HPDE6-E6E7 (cell line): ENCODE data around the gene ELF3.
"Not testable (repeated sequence)": the region's sequence is repeated elsewhere in the genome, so short reads cannot be mapped to it uniquely, and the experiment has no call there.

Source experiments
- DNase-seq: peaks from one replicate; pipeline ENCODE4 v3.0.0; 2011; ENCODE audit warnings: missing footprints; ENCODE audit errors: extremely low spot score

The ELF3 gene

DNA sequence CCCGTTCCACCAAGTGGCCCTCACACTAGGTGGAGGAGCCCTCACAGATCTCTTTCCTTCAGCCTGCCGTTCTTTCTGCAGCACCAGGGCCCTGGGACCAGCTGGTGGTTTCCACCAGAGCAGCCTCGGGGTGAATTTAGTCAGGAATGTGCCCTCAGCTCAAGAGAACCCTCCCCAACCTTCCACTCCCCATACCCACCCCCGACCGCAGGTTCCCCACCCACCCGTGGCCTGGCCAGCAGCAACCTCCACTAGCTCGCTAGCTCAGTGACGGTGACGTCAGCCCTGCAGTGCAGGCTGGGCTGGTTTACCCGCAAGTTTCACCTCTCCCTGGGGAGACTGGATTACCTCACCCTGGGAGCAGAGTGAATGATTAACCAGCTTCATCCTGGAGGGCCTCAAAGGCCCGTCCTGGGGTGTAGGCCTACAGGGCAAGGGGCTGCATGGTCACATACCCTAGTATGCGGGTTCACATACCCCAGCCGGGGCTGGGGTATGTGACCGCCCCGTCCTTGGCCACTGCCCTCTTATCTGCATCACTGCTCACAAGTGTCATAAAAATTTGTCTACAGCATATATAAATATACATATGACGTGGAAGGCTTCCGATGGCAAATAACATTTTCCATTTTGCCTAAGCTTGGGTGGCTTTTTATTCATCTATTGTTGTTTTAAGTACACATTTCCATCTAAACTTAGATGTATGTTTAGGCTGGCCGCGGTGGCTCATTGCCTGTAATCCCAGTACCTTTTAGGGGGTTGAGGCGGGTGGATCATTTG, 24.5 kb downstream of the ELF3 start:
- DNase-seq = peak; percentile 97

- no peak for DNase-seq
These were observed 26.4 kb downstream of the ELF3 start for GRCh38 chr1:202036595-202037387.

GRCh38 chr1:202037706-202038296, 27.4 kb downstream of the ELF3 start:
- no peak for DNase-seq

DNA sequence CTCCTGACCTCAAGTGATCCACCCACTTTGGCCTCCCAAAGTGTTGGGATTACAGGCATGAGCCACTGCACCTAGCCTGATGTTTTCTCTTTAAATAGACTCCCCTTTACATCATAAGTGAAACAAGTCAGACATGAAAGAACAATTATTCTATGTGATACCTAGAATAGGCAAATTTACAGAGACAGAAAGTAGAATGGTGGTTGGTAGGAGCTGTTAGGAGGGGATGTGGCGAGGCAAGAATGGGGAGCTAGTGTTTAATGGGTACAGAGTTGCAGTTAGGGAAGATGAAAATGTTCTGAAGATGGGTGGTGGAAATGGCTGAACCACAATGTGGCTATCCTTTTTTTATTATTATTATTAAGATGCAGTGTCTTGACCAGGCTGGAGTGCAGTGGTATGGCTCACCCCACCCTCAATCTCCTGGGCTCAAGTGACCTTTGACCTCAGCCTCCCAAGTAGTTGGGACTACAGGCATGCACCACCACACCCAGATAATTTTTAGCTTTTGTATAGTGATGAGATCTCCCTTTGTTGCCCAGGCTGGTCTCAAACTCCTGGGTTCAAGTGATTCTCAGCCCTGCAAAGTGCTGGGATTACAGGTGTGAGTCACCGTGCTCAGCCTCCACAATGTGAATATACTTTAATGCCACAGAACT, 28.4 kb downstream of the ELF3 start:
- no peak for DNase-seq

GRCh38 chr1:202045705-202046104, 35.3 kb downstream of the ELF3 start:
- no peak for DNase-seq

- DNase-seq = peak; percentile 69
These were observed 35.8 kb downstream of the ELF3 start for GRCh38 chr1:202046227-202046626.

DNA sequence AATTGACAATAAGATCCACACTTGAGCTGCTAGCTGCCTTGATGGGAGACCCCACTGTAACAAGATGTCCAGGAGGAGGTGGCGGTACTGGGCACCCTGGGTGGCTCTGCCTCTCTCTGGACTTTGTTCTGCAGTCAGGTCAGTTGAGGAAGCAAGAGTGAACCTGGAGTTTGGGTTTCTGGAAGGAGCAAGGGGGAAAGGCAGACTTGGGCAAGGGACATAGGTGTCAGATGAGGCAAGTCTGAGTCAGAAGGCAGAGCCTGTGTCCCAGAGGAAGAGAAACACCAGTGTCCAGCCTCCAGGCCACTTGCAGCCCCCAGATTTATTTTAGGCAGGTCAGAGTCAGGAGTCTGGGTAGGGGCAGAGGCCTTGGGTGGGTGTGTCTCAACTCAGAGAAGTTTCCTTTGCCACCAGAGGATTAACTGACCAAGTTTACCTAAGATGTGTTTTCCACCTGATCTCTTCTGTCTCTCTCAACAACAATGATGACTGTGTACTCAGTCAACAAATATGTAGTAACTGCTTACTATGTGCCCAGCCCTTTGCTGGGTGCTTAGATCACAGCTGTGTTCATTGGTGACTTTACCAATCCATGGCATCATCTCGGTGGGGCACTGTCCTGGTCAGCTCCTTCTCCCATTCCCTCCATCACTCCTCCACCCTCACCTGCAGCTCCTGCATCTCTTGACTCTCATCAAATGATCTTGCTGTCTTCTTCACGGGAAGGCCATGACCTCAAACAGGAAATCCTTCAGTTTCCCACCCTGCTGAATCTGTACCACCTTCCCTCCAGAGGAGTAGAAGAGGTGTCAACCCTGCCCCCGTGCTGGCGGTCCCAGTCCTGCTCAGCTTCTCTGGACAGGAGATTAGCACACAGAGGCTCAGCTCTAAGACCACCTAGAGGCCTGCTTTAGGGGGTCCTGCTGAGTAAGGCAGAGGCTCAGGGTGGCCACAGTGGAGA, 36.6 kb downstream of the ELF3 start:
- DNase-seq = peak; percentile 75

- DNase-seq = no peak
These were observed 37.6 kb downstream of the ELF3 start for GRCh38 chr1:202047977-202048376.

DNA sequence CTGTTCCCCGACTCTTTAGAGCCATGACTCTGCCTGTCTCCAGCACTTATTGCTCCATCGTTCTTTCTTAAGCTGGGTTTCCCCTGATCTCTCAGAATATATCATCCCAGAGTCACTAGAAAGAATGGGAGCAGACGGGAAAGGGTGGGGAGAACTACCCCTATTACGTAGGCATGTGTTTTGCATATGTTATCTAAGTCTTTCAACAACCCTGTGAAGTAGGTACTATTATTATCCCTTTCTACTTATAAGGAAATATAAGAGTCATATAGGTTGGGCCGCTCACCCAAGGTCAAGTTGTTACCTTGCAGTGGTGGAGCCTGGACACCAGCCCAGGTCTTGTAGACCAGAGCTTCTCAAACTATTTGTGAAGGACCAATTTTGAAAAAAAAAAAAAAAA, 38.7 kb downstream of the ELF3 start:
- DNase-seq = no peak

DNA sequence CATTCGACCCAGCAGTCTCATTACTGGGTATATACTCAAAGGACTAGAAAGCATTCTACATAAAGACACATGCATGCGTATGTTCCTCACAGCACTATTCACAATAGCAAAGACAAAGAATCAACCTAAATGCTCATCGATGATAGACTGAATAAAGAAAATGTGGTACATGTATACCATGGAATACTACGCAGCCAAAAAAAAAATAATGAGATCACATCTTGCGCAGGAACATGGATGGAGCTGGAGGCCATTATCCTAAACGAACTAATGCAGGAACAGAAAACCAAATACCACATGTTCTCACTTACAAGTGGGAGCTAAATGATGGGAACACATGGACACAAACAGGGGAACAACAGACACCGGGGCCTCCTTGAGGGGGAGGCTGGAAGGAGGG, 43.7 kb downstream of the ELF3 start:
- no peak for DNase-seq

DNA sequence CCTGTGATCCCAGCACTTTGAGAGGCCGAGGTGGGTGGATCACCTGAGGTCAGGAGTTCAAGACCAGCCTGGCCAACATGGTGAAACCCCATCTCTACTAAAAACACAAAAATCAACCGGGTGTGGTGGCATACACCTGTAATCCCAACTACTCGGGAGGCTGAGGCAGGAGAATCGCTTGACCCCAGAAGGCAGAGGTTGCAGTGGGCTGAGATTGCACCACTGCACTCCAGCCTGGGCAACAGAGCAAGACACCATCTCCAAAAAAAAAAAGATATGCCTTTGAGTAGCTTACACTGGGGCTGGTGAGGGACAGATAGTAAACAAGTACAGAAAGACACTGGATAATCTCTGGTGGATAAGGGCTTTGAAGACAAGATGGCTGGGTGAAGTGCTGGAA, 44.3 kb downstream of the ELF3 start:
- not testable (repeated sequence) for DNase-seq

- peak; percentile 93 for DNase-seq
These were observed 46.4 kb downstream of the ELF3 start for GRCh38 chr1:202056644-202057334.

DNA sequence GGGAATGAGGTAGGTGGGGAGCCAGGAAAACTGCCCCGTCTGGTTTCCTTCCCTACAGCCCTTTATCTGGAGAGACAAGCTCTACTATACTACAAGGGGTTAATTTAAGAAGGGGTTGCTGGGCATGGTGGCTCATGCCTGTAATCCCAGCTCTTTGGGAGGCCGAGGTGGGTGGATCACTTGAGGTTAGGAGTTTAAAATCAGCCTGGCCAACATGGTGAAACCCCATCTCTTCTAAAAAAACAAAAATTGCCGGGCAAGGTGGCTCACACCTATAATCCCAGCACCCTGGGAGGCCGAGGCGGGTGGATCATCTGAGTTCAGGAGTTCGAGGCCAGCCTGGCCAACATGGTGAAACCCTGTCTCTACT, 46.9 kb downstream of the ELF3 start:
- DNase-seq = not testable (repeated sequence)

DNA sequence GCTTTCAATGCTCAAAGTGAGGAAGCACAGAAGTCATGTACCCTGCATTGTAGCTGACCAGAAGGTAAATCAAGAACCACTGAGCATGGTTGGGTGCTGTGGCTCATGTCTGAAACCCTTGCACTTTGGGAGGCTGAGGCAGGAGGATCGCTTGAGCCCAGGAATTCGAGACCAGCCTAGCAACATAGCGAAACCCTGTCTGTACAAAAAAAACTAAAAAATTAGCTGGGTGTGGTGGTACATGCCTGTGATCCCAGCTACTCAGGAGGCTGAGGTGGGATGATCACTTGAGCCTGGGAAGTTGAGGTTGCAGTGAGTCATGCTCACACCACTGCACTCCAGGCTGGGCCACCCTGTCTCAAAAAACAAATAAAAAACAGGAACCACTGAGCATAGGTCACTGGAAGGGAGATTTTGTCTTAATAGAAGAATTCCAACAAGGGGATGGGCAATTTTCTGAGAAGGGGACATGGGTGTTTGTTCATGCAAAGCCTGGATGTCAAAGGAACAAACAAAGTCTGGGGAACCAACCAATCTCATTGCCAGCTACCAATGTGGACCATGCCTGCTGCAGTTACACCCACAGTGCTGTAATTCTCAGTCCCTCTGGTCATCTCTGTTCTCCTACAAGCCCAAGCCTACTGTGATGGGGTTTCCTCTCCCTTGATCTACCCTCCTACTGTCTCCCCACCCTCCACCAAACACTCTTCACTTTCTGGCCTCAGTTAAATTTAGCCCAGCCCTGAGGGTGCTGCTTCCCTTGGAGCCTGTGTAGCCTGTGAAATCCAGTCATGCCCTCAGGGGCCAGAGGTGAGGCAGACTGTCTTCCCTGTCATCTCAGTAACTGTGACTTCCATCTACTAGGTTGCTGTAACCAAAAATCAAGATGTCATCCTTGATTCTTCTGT, 47.9 kb downstream of the ELF3 start:
- no peak for DNase-seq

DNA sequence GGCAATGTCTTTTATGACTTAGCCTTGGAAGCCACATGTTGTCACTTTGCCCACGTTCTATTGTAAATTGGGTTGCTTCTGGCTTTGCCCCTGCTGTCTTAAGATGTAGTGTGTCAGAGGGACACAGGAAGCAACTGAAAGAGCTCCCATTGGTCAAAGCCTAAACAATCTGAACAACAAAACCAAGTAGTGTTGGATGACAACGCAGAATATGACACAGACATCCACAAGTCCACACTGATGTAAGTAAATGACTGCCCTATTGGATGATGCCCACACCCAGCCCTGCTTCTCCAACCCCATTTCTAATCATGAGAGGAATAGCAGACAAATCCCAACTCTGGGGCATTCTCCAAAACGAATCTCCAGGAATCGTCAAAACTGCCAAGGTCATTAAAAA, 50.7 kb downstream of the ELF3 start:
- no peak for DNase-seq

DNA sequence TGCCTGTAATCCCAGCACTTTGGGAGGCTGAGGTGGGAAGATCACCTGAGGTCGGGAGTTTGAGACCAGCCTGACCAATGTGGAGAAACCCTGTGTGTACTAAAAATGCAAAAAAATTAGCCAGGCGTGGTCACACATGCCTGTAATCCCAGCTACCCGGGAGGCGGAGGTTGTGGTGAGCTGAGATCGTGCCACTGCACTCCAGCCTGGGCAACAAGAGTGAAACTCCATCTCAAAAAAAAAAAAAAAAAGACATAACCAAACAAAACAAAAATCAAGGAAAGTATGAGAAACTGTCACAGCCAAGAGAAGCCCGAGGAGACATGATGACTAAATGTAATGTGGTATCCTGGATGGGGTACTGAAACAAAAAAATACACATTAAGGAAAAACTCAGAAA, 51.4 kb downstream of the ELF3 start:
- DNase-seq = not testable (repeated sequence)

GRCh38 chr1:202062636-202063035, 52.2 kb downstream of the ELF3 start:
- DNase-seq = not testable (repeated sequence)

DNA sequence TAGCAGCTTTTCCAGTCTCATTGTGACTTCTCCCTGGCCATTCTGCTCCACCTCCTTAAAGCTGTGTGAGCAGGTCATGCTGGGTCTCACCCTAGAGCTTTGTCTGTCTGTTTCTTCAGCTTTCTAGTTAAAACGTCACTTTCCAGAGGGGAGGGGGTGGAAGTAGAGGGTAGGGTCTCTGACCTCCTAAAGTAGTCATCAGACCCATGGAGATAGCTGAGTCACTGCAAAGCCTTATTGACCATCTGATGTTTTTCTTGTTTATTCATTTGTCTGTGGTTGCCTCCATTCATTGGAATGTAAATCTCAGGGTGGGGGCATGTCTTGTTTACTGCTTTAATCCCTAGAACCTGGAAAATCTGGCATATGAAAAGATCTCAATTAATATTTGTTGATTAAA, 52.7 kb downstream of the ELF3 start:
- DNase-seq = no peak

DNA sequence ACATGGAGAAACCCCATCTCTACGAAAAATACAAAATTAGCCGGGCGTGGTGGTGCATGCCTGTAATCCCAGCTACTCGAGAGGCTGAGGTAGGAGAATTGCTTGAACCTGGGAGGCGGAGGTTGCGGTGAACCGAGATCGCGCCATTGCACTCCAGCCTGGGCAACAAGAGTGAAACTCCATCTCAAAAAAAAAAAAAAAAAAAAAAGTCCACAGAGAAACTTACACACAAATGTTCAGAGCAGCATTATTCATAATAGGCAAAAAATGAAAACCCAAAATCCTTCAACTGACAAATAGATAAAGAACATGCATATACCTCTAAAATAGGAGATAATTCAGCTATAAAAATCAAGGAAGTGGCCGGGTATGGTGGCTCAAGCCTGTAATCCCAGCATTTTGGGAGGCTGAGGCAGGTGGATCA, 54.5 kb downstream of the ELF3 start:
- not testable (repeated sequence) for DNase-seq
